Colonic mucosa (tissue), 4 donors: ENCODE data around the gene FCHO2. TPM values are rescaled to one million over a fixed set of nuclear protein-coding genes. Genes with fewer than 3 reads are reported as not detected.

ENCODE experiments used
- DNase-seq: peaks from one replicate; pipeline ENCODE4 v3.0.0-alpha.2; 2020
- H3K27ac ChIP-seq: fragments of 200-600 bp; one replicate; pipeline ENCODE4 v1.8.0; 2021
- H3K27me3 ChIP-seq: fragments of 200-600 bp; one replicate; pipeline ENCODE4 v1.8.0; 2021
- H3K36me3 ChIP-seq: fragments of 200-600 bp; one replicate; pipeline ENCODE4 v1.8.0; 2021
- H3K4me1 ChIP-seq: fragments of 200-600 bp; one replicate; pipeline ENCODE4 v1.8.0; 2021; ENCODE audit warnings: mild to moderate bottlenecking
- H3K4me3 ChIP-seq: fragments of 200-600 bp; one replicate; pipeline ENCODE4 v1.8.0; 2021
- H3K9ac ChIP-seq, 2 donors: one replicate each; pipeline ENCODE4 v1.7.0; 2013; ENCODE audit warnings: control low read depth in 2 of 2, low read depth in 2 of 2, low read length in 2 of 2
- H3K9me3 ChIP-seq: fragments of 200-600 bp; one replicate; pipeline ENCODE4 v1.8.0; 2021
- intact Hi-C: fragments of 100-400 bp; cut with DNase I; formaldehyde crosslinking; loops from one replicate; pipeline ENCODE4 v1.14.1; 2022
- total RNA-seq, 2 donors: library from RNA; stranded (reverse); fragmentation: NEBNext Ultra II Directional in 1 of 2; extraction: Animal tissue kit (Norgen Biotek cat#: 25700) in 1 of 2; gene quantifications; one replicate each; pipeline ENCODE4 v1.2.1, GENCODE V29; 2021
- TF ChIP-seq, protein P1 (sequence below): fragments of 200-600 bp; IDR thresholded peaks from one replicate; pipeline ENCODE4 v1.8.0; 2022; ENCODE audit warnings: antibody characterized with exemption, mild to moderate bottlenecking
- donor health status: healthy.
- donor health status: DM: no; HTN: no; CAD: no.
- donor health status: DM: no; HTN: no; CAD: no.

FCHO2 gene
- total RNA-seq, 2 donors from 2014 or later, result 30.9 to 56.5 TPM

DNA sequence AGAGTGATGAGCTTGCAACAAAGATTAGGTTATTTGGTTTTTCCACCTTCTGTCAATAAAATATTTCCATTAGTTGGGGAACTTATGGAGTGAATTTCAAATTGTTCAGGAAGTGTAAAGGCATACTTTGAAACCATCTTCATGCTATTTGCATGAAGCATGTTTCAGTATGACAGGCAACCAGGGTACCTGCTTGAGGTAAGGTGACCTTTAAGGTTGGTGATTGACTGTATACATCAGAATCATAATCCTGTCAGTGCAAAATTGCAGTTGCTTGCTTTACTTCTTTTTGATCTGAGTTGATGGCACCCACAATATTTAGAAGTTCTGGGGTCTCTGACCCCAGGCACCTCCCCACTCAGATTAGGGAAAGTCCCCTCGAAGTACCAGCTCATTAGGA is 138.6 kb downstream of the FCHO2 start:
- Histone ChIP-seq H3K4me1 (no peaks in the 10 kb centered on the region), H3K27me3 (no peaks in the 10 kb centered on the region), H3K27ac (no peak overlapping the region), H3K9me3 (no peaks in the 10 kb centered on the region), H3K36me3 (no peaks in the 10 kb centered on the region), H3K9ac (no peak overlapping the region), H3K4me3 (no peak overlapping the region)
- no peak for DNase-seq
- TF ChIP-seq, protein P1, sequence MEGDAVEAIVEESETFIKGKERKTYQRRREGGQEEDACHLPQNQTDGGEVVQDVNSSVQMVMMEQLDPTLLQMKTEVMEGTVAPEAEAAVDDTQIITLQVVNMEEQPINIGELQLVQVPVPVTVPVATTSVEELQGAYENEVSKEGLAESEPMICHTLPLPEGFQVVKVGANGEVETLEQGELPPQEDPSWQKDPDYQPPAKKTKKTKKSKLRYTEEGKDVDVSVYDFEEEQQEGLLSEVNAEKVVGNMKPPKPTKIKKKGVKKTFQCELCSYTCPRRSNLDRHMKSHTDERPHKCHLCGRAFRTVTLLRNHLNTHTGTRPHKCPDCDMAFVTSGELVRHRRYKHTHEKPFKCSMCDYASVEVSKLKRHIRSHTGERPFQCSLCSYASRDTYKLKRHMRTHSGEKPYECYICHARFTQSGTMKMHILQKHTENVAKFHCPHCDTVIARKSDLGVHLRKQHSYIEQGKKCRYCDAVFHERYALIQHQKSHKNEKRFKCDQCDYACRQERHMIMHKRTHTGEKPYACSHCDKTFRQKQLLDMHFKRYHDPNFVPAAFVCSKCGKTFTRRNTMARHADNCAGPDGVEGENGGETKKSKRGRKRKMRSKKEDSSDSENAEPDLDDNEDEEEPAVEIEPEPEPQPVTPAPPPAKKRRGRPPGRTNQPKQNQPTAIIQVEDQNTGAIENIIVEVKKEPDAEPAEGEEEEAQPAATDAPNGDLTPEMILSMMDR, result no peak
- intact Hi-C loops, result no loop called here

DNA sequence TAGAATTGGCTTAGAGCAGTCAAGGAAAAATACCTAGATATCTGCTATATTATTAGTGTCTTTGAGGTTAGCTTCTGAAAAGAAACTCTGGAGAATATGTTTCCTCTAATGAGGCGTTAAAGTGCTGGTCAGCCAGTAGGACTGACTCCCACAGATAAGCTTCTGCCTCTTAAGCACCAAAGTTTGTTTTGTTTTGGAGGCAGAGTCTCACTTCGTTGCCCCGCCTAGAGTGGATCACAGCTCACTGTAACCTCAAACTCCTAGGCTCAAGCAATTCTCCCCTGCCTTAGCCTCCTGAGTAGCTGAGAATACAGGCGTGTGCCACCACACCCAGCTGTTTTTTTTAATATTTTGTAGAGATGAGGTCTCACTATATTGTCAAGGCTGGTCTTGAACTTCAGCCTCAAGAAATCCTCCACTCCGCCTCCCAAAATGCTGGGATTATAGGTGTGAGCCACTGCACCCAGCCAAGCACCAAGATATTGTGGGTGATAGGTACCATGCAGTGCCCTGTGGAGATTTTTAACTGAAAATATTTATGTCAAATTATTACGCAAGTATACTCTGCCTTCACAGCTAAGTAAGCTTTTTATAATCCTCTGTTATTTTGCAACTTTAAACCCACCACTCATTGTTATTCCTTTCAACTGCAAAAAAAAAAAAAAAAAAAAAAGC is 139.9 kb downstream of the FCHO2 start:
- Histone ChIP-seq H3K27ac (no peak overlapping the region), H3K9ac (no peak overlapping the region), H3K27me3 (no peaks in the 10 kb centered on the region), H3K9me3 (no peaks in the 10 kb centered on the region), H3K4me1 (no peaks in the 10 kb centered on the region), H3K4me3 (no peak overlapping the region), H3K36me3 (no peaks in the 10 kb centered on the region)
- TF ChIP-seq, protein P1, result no peak
- no peak for DNase-seq
- intact Hi-C loops, result no loop called here

DNA sequence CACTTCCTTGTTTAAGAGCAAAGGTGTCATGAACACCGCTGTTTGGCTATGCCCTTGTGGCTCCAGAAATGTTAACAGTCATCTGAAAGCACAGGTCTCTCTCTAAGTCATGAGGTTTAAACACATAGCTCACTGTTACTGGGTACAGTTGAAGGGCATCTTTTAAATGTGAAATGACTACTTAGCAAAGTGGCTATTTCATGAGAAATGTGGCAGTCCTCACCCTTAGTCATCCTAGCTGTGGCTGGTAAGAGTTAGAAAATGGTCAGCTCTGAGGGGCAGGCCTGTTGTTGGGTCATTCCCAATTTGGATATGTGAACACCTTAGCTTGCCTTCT is 140.4 kb downstream of the FCHO2 start:
- no peak overlapping the region for H3K9ac ChIP-seq
- intact Hi-C loops, result no loop called here
- H3K27ac ChIP-seq, result no peak overlapping the region
- DNase-seq, result no peak
- TF ChIP-seq, protein P1, result no peak
- H3K4me1 ChIP-seq, result no peaks in the 10 kb centered on the region
- H3K9me3 ChIP-seq, result no peaks in the 10 kb centered on the region
- H3K4me3 ChIP-seq, result no peak overlapping the region
- no peaks in the 10 kb centered on the region for H3K27me3 ChIP-seq
- no peaks in the 10 kb centered on the region for H3K36me3 ChIP-seq

DNA sequence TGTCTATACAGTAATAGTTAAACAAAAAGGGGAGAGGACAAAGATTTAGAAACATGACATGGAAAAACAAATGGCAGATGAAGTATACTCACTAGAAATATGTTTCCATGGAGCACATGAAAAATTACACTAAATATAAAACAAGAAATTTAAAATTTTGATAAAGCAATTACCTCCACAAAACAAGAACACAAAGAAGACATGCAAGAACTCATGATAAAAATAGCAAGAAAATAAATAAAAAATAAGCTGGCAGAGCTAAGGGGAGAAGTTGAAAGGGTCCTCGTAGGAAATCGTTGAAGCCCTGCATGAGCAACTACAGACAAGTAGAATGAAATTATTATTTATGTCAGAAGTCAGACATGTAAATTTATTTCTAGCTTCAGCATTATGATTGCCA is 141.9 kb downstream of the FCHO2 start:
- Histone ChIP-seq H3K36me3 (no peaks in the 10 kb centered on the region), H3K4me3 (no peak overlapping the region), H3K9me3 (no peaks in the 10 kb centered on the region), H3K4me1 (no peaks in the 10 kb centered on the region), H3K9ac (no peak overlapping the region), H3K27ac (no peak overlapping the region), H3K27me3 (no peaks in the 10 kb centered on the region)
- intact Hi-C loops, result no loop called here
- DNase-seq, result no peak
- TF ChIP-seq, protein P1, result no peak

DNA sequence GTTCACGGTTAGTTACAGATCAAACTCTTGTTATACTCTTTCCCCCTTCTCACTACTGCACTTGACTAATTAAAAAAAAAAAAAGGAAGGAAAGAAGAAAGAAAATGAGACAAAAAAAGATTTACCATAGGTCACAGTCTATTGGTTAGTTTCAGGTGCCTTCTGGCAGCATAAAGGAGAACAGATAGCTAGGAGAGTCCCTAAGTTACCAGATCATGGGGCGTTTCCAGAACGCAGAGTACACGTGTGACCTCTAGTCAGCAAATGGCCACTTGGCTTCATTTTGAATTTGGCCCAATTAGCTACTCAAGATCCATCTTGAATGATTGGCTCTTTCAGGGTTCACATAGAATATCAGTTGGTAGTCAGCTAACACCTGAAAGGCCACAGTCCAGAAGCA is 144.3 kb downstream of the FCHO2 start:
- TF ChIP-seq, protein P1, result no peak
- Histone ChIP-seq H3K27me3 (no peaks in the 10 kb centered on the region), H3K4me1 (no peaks in the 10 kb centered on the region), H3K4me3 (no peak overlapping the region), H3K27ac (no peak overlapping the region), H3K36me3 (no peaks in the 10 kb centered on the region), H3K9me3 (no peaks in the 10 kb centered on the region), H3K9ac (no peak overlapping the region)
- no peak for DNase-seq
- intact Hi-C loops, result no loop called here
